ENCODE measurements around the gene IGF2.
"Not testable (repeated sequence)": the region's sequence is repeated elsewhere in the genome, so short reads cannot be mapped to it uniquely, and the experiment has no call there.

The IGF2 gene, protein sequence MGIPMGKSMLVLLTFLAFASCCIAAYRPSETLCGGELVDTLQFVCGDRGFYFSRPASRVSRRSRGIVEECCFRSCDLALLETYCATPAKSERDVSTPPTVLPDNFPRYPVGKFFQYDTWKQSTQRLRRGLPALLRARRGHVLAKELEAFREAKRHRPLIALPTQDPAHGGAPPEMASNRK

DNA sequence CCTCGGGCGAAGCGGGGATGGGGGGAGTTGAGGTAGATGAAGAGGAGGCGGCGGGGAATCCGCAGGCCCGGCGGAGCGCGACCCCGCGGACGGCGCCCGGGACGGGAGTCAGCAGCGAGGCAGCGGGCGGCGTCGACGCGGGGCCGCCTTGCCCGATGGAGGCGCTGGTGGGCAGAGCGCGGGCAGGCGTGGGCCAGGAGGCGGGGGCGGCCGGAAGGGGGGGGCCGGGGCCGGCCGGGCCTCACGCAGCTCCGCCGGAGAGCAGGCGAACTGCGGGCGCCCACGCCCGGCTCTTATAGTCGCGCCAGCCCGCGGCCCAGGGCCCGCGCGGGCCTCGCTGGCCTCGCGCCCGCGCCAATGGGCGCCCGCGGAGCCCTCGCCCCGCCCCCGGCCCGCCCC is at the start of gene IGF2:
IGF2 (minus strand) TSS at position 267 of the 399 bp plus-strand sequence. CDS start 3,866 bp downstream, outside the sequence.
- no peak for DNase-seq

DNA sequence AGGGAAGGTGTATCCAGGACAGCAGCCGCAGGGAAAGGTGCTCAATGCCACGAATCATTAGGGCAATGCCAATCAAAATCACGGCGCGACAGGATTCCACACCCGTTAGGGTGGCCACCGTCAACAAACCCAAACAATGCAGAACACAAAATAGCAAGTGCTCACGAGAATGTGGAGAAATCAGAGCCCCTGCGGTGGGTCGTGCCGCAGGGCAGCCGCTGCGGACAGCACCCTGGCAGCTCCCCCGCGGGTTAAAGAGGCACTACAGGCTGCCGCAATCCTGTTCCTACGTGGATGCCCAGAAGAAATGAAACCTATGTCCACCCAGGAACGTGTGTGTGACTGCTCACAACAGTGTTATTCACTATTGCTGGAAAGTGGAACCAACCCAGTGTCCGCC is 49.6 kb upstream of the IGF2 start:
- DNase-seq: no peak

DNA sequence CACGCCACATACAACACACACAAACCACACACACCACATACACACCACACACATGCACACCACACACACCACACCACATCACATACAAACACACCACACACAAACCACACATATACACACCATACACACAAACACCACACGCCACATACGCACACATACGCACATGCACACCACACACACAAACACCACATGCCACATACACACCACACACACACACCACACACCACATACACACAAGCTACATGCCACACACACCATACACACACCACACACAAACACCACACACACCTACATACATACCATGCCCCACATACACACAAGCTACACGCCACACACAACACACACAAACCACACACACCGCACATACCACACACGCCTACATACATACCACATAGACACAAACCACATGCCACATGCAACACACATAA is 48.1 kb upstream of the IGF2 start:
- no peak for DNase-seq

DNA sequence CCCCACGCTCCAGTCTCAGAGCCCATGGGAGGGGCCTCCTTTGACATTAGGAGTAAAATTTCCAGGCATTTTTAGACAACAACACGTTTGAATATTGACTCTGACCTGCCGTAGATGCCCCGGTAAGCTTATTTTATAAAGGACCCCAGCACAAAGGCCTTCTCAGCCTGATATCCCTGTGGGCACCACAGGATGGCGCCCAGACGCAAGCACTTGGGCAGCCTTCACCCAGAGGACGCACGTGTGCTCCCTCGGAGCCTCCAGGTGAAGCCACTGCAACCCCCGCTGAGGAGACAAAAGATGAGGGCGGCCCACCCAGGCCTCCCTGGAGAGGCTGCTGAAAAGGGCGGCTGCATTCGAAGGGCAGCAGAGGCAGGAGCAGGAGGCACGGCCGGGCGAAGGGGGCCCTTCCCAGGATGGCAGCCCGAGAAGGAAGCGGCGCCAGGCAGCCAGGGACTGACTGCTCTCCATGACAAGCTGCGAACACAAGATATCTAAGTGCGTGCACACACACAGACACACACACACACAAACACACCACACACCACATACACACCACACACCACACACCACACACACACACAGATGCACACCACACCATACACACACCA is 47.6 kb upstream of the IGF2 start:
- no peak for DNase-seq

DNA sequence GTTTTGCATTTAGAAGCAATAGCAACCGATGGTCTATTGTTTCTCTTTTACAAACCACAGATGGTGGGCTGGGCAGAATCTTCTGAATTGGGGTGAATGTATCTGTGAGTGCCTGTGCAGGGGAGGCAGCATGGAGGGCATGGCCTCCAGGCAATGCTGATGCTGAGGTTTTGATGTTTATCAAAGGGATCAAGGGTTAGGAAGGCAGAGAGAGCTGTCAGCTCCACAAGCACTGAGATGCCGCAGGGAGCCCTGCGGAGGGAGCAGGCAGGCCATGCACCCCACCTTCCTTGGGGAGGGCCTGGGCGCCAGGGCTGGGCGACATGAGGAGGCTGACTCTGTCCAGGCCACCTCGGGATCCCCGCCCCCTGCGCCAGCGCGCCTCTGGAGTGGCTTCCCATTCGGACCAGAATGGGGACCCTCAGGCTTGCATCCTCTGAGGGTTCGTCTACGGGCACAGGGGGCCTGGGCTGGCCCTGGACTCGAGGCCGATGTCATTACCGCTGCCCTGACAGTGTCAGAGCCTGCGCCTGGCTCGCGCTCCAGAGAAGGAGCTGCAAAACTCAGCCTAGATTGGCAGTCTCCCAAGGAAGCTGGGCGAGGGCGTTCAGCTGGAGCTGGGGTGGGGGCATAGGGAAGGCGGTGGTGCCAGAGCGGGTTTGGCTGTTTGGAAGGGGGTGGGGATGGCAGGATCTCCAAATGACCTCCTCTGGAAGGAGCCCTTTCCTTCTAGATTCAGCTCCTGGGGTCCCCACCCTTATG is 46.3 kb upstream of the IGF2 start:
- DNase-seq: no peak

DNA sequence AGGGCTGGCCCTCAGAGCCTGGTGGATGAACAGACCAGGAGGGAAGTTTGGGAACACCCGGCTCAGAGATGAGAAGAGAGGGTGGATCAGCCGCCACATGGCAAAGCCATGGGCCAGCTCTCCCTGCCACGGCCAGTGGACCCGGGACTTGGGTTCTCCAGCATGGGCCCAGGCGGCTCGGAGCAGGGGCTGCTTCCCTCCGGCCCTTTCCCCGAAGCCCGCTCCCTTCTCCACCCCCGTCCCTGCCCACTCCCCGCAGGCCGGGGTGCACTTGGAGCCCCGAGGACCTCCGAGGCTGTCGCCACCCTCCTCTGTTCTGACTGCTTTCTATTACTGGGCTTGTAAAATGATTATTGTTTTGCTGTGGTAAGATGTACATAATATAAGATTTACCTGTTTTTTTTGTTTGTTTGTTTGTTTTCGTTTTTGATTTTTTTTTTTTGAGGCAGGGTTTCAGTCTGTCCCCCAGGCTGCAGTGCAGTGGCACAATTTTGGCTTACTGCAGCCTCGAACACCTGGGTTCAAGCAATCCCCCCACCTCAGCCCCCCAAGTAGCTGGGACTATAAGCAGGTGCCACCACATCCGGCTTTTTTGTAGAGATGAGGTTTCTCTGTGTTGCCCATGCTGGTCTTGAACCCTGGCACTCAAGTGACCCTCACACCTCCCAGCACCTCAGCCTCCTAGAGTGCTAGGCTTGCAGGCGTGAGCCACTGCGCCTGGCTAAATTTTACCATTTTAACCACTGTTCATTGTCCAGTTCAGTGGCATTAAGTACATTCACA is 43.7 kb upstream of the IGF2 start:
- no peak for DNase-seq

DNA sequence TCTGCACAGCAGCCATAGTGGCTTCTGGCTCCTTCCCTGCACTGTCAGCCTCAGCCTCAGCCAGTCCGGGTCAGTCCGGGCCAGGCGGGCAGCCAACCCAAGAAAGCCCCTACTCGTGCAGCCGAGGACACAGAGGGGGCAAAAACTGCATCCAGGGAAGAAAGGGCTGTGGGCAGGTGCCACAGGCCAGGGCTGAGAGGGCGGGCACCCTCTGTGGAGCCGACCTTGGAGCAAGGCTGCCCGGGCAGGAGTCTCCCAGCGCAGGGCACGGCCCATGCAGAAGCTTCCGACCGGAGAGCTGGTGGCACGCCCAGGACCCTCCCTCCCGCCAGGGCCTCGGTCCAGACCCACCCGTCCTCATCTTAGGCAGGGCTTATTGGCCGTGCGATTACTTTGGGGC is 42.9 kb upstream of the IGF2 start:
- DNase-seq: no peak

DNA sequence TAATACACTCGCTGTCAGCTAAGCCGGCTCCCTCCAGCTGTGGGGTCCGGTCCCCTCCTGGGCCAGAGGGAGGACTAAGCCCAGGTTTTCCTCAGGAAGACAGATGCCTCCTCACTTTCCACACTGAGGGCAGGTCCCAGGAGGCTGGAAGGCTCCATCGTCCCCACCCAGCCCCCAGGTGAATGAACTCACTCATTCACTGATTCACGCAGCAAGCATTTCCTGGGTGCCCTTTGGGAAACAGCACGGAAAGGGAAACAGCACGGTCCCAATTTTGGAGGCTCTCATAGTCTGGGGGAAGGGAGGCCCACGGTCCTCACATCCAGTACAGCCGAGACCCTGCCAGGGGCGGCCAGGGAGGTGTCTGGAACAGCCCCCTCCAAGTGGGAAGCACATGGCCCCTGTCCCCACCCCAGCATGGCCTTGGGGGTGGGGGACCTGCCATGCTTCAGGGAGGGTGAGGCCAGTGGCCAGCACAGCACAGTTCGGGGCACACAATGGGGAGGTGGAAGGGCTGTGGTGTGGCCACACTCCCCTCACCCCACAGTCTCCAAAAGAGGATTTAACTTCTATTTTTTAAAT is 41.7 kb upstream of the IGF2 start:
- DNase-seq: no peak

DNA sequence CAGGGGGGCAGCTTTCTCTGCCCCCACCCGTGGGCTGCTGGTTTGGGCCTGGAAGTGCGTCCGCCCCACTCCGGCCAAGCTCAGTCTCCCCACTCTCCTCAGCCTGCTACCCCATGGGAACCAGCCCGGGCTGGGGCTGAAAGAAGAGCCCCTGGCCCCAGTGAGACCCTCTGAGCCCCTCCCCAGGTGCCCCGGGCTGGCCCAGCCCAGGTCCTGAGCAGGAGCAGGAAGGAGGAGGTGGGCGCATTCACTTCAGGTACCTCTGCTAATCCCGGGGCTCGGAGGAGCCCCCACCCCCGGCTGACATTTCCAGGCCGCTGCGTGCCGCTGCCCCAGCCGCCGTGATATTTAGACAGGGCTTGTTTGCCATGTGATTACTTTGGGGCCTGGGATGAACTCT is 41.2 kb upstream of the IGF2 start:
- DNase-seq: no peak

DNA sequence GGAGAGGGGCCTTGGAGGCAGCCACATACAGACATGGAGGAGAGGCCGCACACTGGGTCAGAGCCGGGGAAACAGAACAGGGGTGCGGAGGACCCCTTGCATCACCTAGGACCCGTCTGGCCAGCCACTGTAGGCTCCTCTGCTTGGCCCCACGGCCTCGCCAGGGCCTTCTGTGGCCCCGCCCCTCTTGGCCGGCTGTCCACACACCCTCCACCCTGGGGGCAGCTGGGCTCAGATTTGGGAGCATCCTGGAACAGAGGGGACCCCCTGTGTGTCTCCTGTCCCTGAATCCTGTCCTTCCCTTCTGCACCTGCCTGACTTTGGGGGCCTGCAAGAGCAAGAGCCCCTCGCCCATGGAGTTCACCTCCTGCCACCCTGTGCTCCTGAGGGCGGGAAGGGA is 40.3 kb upstream of the IGF2 start:
- DNase-seq: no peak

DNA sequence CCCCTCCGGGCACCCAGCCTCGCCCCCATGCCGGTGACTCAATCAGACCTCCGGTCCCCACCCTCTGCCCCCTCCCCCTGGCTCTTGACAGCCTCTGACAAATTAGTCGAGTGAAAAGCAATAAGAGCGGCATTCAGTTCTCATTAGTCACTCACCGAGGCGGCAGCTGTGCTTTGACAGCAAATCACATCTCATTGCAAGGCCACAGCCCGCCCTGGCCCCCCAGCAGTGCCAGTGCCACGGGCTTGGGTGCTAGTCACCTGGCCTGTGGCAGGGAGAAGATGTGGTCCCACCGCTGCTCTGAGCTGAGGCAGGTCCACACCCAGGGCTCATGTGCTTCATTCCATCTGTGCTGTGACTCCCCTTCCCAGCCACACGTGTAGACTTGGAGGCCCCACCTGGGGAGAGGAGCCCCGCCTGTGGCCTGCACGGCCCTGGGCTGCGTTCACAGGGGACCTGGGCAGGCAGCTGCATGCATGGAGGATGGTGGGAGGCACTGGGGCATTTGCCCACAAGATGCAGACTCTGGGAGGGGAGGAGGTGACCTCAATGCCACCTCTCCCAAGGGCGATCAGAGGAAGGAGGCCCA is 39.8 kb upstream of the IGF2 start:
- no peak for DNase-seq

DNA sequence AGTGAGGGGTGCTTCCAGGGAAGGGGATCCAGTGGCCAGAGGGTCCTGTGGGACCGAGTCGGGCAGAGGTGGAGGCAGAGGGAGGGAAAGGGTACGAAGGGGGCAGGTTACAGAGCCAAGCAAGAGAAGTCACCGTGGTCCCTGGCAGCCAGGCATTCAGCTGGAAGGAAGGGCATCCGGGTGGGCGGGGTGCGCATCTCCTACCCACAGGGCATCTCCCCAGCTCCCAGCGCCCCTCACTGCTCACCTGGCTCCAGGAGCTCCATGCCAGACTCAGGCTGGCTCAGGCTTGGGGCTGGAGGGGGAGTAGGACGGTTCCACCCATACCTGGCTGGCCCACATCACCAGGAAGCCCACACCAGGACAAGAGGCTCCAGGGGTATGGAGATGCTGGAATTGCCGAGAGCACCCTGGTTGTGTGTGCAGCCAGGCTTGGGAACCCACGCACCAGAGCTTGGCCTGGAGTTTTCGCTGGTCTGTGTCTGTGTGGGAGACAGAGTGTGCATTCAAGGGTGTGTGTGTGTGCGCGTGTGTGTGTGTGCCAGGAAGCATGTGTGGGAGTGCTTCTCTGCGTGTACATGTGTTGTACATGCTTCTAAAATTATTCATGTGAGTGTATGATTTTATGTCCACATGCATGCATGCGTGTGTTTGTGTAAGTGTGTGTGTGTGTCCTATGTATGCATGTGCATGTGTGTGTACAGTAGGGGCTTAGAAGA is 39.0 kb upstream of the IGF2 start:
- not testable (repeated sequence) for DNase-seq

DNA sequence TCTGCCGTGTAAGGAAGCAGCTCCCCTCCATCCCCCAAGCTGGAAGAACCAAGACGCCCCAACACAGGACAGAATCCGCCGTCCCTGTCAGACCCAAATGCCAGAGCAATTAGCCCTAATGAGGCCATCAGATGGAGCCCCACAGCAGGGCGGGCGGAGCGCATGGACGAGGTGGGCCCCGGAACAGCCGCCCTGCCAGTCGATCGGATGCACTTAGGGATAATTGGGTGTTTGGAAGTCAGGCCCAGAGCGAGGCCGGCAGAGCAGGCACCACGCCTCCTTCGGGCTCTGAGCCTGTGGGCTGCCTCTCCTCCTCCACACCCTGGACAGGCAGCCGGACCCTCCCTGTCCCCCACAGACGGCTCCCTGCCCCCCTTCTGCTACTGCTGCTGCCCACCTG is 37.9 kb upstream of the IGF2 start:
- no peak for DNase-seq

DNA sequence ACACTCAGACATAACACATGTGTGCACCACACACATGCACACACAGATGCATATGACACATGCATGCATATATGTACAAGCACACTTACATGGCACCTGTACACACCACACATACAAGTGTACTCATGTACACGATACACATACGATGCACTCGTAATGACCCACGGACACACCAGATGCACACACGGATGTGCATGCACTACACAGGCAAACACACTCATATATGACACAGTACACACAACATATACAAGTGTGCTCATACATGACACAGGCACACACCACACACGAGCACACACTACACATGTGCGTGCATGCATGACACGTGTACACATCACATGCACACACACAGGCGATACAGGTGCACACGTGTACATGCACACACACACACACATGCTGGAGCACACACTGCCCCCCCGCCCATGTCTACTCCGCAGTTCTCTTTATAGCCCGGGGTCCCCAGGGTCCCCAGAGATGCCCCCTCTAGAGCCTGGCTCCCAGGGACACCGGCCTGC is 37.3 kb upstream of the IGF2 start:
- DNase-seq: no peak

DNA sequence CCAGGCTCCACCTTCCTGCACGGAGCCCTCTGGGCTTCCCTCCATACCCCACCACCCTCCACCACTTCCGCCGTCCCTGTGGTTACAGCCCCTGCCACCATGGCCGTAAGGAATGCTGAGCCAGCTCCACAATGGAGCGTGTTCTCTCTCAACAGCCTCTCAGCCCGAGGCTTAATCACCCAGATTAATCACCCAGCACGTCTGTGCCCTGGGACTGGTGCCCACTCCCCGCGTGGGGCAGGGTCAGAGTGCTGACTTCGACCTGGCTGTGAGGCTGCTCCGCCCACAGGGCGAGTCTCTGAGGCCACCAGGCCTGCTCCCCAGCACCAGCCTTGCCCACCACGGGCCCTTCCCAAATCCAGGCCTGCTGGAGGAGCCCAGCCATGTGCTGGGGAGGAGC is 36.5 kb upstream of the IGF2 start:
- no peak for DNase-seq

DNA sequence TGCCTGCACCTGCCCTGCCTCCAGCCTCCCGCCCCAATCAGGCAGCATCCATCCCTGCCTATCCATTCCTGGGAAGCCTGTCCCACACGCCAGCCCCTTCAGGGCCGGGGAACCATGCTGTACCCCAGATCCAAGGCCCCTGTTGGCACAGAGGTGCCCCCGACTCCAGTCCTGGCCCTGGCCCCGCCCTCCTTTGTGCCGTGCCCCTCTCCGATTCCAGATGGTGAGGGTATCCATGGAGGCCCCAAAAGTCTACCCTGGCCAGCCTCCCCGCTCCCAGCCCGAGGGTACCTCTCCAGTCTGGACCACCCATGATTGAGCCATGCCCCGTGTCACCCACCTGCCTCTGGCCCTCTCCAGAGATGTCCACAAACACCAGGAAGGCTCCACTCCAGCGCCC is 35.2 kb upstream of the IGF2 start:
- DNase-seq: no peak

DNA sequence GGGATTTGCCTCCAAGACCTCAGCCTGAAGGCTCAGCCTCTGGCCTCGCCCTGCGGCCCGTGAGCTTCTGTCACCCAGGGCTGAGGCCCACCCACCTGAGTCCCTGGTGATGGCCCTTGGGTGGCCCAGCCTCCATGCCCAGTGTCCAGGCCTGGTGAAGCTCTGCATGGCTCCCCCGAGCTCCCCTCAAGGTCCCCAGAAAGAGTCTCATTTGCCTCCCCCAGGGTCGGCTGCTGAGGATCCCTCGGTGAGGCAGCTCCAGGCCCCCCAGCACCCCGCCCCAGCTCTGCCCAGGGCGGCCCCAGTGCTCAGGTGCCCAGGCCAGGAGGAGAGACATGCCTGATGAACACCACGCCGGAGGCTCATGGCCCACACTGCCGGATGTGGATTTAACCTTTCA is 34.6 kb upstream of the IGF2 start:
- DNase-seq: no peak

DNA sequence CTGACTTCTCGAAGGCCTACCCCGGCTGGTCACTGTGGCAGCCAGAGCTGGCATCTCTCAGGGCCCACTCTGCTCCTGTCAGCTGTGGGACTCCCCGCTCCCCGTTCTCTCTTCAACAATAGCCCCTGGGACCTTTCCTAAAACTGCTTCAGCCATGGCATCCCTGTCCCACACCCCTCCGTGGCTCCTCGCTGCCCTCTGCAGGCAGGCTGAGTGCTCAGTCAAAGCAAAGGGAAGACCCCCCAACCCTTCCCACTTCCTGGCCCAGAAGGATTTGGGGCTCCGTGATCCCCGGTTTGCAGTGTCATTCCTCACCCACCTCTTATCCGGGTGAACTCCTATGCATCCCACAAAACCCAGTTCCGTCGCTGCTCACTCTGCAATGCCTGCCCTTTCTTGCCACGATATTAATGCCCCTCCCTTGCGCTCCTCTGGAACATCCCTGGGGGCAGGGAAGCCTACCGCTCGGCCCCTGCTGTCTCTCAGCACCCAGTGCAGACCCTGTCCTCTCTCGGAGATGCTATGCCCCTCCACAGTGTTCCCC is 34.0 kb upstream of the IGF2 start:
- no peak for DNase-seq

DNA sequence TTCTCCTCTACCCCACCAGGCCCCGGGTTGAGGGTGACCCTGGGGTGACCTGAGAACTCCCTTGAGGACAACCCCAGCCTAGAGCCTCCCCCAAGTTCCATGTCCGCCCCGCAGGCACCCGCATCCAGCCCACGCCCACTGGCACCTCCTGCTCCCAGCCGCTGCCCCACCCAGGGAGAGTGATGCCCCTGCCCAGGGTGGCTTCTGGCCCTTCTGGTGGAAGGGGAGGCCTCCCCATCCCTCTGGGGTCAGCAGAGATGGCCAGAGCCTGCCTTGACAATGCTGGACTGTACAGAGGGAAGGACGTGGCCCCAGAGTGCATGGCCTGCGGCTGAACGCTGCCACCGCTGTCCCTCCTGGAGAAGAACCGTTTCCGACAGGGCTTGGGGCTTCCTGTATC is 33.5 kb upstream of the IGF2 start:
- no peak for DNase-seq

DNA sequence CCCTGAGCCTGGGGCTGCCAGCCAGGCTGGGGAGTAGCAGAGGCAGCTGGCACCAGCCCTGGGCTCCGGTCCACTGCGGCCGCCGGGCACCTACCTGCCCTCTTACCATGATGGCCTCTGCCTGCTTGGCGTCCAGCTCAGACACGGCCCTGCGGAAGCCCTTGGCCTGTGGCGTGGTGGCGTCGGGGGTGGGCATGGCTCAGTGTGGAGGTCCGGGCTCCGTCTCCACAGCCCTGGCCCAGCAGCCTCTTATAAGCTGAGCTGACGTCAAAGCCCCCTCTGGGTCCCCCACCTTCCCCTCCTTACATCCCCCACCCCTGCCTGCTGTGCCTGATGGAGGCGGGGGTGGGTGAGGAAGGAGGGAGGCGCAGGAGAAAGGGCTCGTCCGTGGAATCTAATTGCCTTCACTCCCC is 32.4 kb upstream of the IGF2 start, which contains the start of gene TH:
TH (minus strand) TSS at position 225 of the 413 bp plus-strand sequence; CDS start at position 196, 29 bp downstream.
- DNase-seq: no peak
